ENCODE results near the gene C2CD4A. TPM values are rescaled to one million over a fixed set of nuclear protein-coding genes. Genes with fewer than 3 reads are reported as not detected.

Gene C2CD4A
- 0.21 and 0.48 TPM in 2 replicates for total RNA-seq

DNA sequence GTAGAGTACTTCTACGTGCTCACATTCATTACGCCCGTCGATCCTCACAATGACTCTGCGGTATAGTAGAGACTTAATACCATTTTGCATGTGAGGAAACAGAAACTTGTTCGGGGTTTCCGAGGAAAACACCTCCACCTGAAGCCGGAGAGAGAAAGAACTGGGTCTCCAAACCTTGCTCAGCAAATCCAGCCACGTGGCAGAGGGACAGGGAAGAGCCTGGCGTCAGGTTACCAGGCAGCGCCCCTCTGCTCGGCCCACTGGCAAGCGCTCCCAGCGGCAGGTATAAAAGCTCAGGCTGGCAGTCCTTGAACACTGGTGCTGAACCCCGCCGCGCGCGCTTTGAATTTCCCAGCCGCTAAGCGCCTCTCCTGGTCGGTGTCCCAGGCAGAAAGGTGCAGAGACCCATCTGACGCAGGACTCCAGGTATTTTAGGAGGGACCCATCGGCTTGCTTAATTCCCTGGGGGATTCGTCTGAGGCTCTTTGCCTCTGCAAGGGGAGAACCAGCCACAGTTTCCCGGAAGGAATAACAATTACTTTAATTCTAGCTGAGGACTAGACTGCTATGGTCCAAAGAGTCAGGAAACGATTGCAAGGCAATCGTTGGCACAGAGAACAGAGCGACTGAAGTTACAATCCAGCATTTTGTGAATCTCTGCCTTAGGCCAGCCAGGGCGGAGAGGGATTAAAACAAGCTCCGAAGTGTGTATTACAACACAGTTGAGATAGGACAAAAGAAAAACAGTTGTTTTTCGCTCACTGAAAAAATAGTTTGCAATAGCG, at the start of gene C2CD4A:
TSS of gene C2CD4A (plus strand) at position 315 of the 785 bp plus-strand sequence. CDS start 637 bp downstream, outside the sequence.

GRCh38 chr15:62060113-62060895, 6.5 kb upstream of the C2CD4A start, which contains the start of gene VPS13C:
TSS of gene VPS13C (minus strand) at chr15:62060447. CDS start at chr15:62060374, 73 bp downstream.

Other genes with a start within 250 kb of the C2CD4A start
- 33.7 and 35.0 TPM in 2 replicates for gene VPS13C, start 6.5 kb upstream of the C2CD4A start, total RNA-seq
- not detected in 2 replicates for gene C2CD4B, start 98.3 kb downstream of the C2CD4A start, total RNA-seq

Data from tracheal epithelial cell (primary cell).